Stimulated activated CD4-positive, alpha-beta T cell treated with anti-CD3 and anti-CD28 coated beads, Interleukin-1b, Interleukin-23, amount 100 ng/mL, for 1 hour (primary cell): ENCODE measurements around the gene B4GALT1.
"Not testable (repeated sequence)": the region's sequence is repeated elsewhere in the genome, so short reads cannot be mapped to it uniquely, and the experiment has no call there.

ENCODE experiments used
- DNase-seq, 2 donors: peaks; one replicate each; pipeline ENCODE4 v3.0.0-alpha.2; 2020; ENCODE audit warnings: low read depth in 2 of 2

The B4GALT1 gene

GRCh38 chr9:33103501-33104281 is 63.4 kb downstream of the B4GALT1 start:
- DNase-seq, result no peak

- DNase-seq, result no peak
Measured at GRCh38 chr9:33102551-33103210, 64.5 kb downstream of the B4GALT1 start.

GRCh38 chr9:33101104-33101951 is 65.8 kb downstream of the B4GALT1 start:
- DNase-seq, result no peak

- no peak for DNase-seq
Measured at GRCh38 chr9:33099754-33100153, 67.4 kb downstream of the B4GALT1 start.

- no peak for DNase-seq
Measured at GRCh38 chr9:33097192-33097591, 69.9 kb downstream of the B4GALT1 start.

GRCh38 chr9:33092634-33093033 is 74.5 kb downstream of the B4GALT1 start:
- DNase-seq, result no peak

- DNase-seq, result not testable (repeated sequence)
Measured at GRCh38 chr9:33085672-33086071, 81.5 kb downstream of the B4GALT1 start.

- no peak for DNase-seq
Measured at GRCh38 chr9:33082538-33083326, 84.4 kb downstream of the B4GALT1 start.

- no peak for DNase-seq
Measured at GRCh38 chr9:33082128-33082527, 85.0 kb downstream of the B4GALT1 start.

- peak in 1 of 2 donors; percentile 23 for DNase-seq
Measured at GRCh38 chr9:33081128-33081851, 85.8 kb downstream of the B4GALT1 start.

- DNase-seq, result no peak
Measured at GRCh38 chr9:33080534-33080933, 86.6 kb downstream of the B4GALT1 start.

- DNase-seq, result peak; percentile 82 to 87
Measured at GRCh38 chr9:33076046-33077004, 90.8 kb downstream of the B4GALT1 start, which contains the start of gene SMU1. Gene SMU1 (minus strand): TSS chr9:33076674. CDS start chr9:33076608, 66 bp downstream.

- DNase-seq, result no peak
Measured at GRCh38 chr9:33068991-33069390, 98.1 kb downstream of the B4GALT1 start.

GRCh38 chr9:33065157-33066076 is 101.7 kb downstream of the B4GALT1 start:
- no peak for DNase-seq
